Nasal cavity respiratory epithelium epithelial cell of viscerocranial mucosa (primary cell): ENCODE data around the gene GARIN1A. TPM values are rescaled to one million over a fixed set of nuclear protein-coding genes. Genes with fewer than 3 reads are reported as not detected.

ENCODE experiments used
- total RNA-seq: library from RNA; depleted of rRNA; stranded (reverse); fragments of >200 nt; gene quantifications from 2 replicates; pipeline ENCODE4 v1.2.3, GENCODE V29; 2014

Gene GARIN1A
- total RNA-seq = under 0.01 and 0.78 TPM in 2 replicates

GRCh38 chr7:128671992-128672391 is at the start of gene GARIN1A:
Gene GARIN1A (plus strand): TSS chr7:128672292. CDS start chr7:128672398, 106 bp downstream.

Other genes starting within 250 kb of the GARIN1A start
- 21.2 and 22.6 TPM in 2 replicates for gene HILPDA, start 216.4 kb upstream of the GARIN1A start, total RNA-seq
- 33.8 and 45.3 TPM in 2 replicates for gene METTL2B, start 195.5 kb upstream of the GARIN1A start, total RNA-seq
- gene CALU, start 67.1 kb downstream of the GARIN1A start, total RNA-seq = 325 and 358 TPM in 2 replicates
- not detected in 2 replicates for gene OPN1SW, start 103.5 kb downstream of the GARIN1A start, total RNA-seq
- under 0.01 and 0.28 TPM in 2 replicates for gene CCDC136, start 119.7 kb downstream of the GARIN1A start, total RNA-seq
- 0.93 and 1.0 TPM in 2 replicates for gene FLNC, start 158.1 kb downstream of the GARIN1A start, total RNA-seq
- gene ATP6V1F, start 190.6 kb downstream of the GARIN1A start, total RNA-seq = 130 and 144 TPM in 2 replicates
- gene KCP, start 238.4 kb downstream of the GARIN1A start, total RNA-seq = under 0.01 and 2.2 TPM in 2 replicates